Effector CD8-positive, alpha-beta T cell (primary cell): ENCODE results near the gene PDE6A.
"Not testable (repeated sequence)": the region's sequence is repeated elsewhere in the genome, so short reads cannot be mapped to it uniquely, and the experiment has no call there.

Source experiments
- DNase-seq: peaks from one replicate; lab custom pipeline; 2025; lab: John Stamatoyannopoulos, UW

Gene PDE6A

GRCh38 chr5:149860801-149861322, 83.7 kb downstream of the PDE6A start:
- DNase-seq = no peak

- no peak for DNase-seq
Observed at GRCh38 chr5:149859746-149860145, 84.8 kb downstream of the PDE6A start.

- not testable (repeated sequence) for DNase-seq
Observed at GRCh38 chr5:149858481-149858880, 86.1 kb downstream of the PDE6A start.

- no peak for DNase-seq
Observed at GRCh38 chr5:149857499-149857898, 87.1 kb downstream of the PDE6A start.

GRCh38 chr5:149855366-149855765, 89.2 kb downstream of the PDE6A start:
- DNase-seq = no peak

GRCh38 chr5:149854866-149855265, 89.7 kb downstream of the PDE6A start:
- no peak for DNase-seq

- no peak for DNase-seq
Observed at GRCh38 chr5:149853701-149854100, 90.9 kb downstream of the PDE6A start.

- no peak for DNase-seq
Observed at GRCh38 chr5:149853331-149853648, 91.3 kb downstream of the PDE6A start.

- DNase-seq = no peak
Observed at GRCh38 chr5:149852641-149853330, 91.8 kb downstream of the PDE6A start.

GRCh38 chr5:149851211-149851610, 93.4 kb downstream of the PDE6A start:
- DNase-seq = no peak

GRCh38 chr5:149849966-149850910, 94.4 kb downstream of the PDE6A start:
- DNase-seq = no peak

- no peak for DNase-seq
Observed at GRCh38 chr5:149849280-149849965, 95.2 kb downstream of the PDE6A start.

GRCh38 chr5:149847611-149848010, 97.0 kb downstream of the PDE6A start:
- DNase-seq = no peak

GRCh38 chr5:149846021-149846420, 98.6 kb downstream of the PDE6A start:
- no peak for DNase-seq

GRCh38 chr5:149845601-149846000, 99.0 kb downstream of the PDE6A start:
- DNase-seq = no peak

GRCh38 chr5:149841851-149842793, 102.5 kb downstream of the PDE6A start:
- no peak for DNase-seq

- no peak for DNase-seq
Observed at GRCh38 chr5:149840226-149840825, 104.3 kb downstream of the PDE6A start.

GRCh38 chr5:149839761-149840160, 104.8 kb downstream of the PDE6A start:
- no peak for DNase-seq

- no peak for DNase-seq
Observed at GRCh38 chr5:149838881-149839739, 105.5 kb downstream of the PDE6A start.
